ENCODE measurements around the gene TMED6.

TMED6 gene

DNA sequence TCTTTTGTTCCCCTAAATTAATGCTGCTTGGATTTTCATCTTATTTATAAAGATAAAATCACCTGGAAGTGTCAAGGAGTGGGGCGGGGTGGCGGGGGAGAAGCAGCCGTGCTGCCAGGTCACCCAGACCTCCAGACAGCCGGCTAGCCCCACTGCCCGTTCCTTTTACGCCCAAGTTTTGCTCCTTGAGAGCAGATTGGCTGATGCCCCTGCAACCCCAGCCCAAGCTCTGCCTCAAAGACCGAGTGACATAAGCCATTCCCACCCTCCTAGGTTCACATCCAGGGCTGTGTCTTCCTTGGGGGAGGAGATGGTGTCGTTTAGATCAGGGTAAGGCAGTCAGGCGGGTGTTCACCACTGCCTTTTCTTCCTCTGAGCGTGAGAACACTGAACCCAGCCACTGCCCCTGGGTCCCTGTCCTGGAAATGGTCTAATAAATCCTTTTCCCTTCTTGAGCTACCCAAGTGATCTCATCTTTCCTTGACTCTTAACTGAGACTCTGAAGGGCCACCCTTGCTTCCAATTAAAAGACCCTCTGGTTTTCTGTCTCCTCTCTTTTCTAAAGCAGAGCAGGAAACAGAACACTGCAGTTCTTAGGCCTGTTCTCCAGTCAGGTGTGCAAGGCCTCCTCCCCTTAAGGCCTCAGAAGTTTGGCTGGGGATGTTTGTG is 26.9 kb downstream of the TMED6 start:
- TF ChIP-seq CREB1 (IDR thresholded peaks at IDR 0.05; ENCODE audit: low read depth): no peak
- TF ChIP-seq, protein P1, sequence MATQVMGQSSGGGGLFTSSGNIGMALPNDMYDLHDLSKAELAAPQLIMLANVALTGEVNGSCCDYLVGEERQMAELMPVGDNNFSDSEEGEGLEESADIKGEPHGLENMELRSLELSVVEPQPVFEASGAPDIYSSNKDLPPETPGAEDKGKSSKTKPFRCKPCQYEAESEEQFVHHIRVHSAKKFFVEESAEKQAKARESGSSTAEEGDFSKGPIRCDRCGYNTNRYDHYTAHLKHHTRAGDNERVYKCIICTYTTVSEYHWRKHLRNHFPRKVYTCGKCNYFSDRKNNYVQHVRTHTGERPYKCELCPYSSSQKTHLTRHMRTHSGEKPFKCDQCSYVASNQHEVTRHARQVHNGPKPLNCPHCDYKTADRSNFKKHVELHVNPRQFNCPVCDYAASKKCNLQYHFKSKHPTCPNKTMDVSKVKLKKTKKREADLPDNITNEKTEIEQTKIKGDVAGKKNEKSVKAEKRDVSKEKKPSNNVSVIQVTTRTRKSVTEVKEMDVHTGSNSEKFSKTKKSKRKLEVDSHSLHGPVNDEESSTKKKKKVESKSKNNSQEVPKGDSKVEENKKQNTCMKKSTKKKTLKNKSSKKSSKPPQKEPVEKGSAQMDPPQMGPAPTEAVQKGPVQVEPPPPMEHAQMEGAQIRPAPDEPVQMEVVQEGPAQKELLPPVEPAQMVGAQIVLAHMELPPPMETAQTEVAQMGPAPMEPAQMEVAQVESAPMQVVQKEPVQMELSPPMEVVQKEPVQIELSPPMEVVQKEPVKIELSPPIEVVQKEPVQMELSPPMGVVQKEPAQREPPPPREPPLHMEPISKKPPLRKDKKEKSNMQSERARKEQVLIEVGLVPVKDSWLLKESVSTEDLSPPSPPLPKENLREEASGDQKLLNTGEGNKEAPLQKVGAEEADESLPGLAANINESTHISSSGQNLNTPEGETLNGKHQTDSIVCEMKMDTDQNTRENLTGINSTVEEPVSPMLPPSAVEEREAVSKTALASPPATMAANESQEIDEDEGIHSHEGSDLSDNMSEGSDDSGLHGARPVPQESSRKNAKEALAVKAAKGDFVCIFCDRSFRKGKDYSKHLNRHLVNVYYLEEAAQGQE (IDR thresholded peaks at IDR 0.05; ENCODE audit: low read depth): no peak
- TF ChIP-seq TCF12 (IDR thresholded peaks at IDR 0.05; ENCODE audit: low read depth): no peak

DNA sequence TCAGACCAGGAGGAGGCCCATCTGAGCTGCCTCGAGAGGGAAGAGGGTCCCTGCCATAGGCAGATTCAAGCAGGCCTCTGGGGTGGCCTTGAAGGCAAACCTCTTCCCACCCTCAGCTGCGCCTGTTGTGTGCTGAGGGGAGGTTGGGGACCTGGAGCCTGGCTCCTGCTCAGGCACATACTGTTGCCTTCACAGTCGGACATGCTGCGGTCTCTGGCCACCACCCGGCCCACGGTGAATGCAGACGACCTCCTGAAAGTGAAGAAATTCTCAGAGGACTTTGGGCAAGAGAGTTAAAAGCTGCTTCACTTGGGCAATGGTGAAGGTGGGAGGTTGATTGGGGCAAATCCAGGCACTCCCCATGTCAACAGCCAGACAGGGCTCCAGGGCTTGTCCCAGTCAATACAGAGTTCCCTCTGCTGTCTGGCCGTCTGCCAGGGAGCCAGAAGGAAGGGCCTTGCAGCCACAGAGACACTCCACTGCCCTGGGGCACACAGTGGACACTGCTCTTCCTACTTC is 27.5 kb downstream of the TMED6 start:
- TF ChIP-seq TEAD4 (IDR thresholded peaks at IDR 0.05) (no peak), EGR1 (IDR thresholded peaks at IDR 0.05) (no peak), EP300 (IDR thresholded peaks at IDR 0.05; ENCODE audit: borderline replicate concordance) (no peak), CREB1 (IDR thresholded peaks at IDR 0.05; ENCODE audit: low read depth) (no peak), TCF12 (IDR thresholded peaks at IDR 0.05; ENCODE audit: low read depth) (no peak), FOXM1 (IDR thresholded peaks at IDR 0.05; ENCODE audit: borderline replicate concordance, low read depth) (no peak), TAF1 (IDR thresholded peaks at IDR 0.05; ENCODE audit: low read depth) (no peak), ZBTB7A (IDR thresholded peaks at IDR 0.05; ENCODE audit: low read depth) (no peak), RAD21 (IDR thresholded peaks at IDR 0.05; ENCODE audit: low read depth) (no peak), YY1 (IDR thresholded peaks at IDR 0.05; ENCODE audit: low read depth) (no peak), CEBPB (IDR thresholded peaks at IDR 0.05) (no peak), NFIC (IDR thresholded peaks at IDR 0.05) (no peak)
- TF ChIP-seq, protein P2, sequence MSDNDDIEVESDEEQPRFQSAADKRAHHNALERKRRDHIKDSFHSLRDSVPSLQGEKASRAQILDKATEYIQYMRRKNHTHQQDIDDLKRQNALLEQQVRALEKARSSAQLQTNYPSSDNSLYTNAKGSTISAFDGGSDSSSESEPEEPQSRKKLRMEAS (IDR thresholded peaks at IDR 0.05): no peak
- TF ChIP-seq, protein P1 (IDR thresholded peaks at IDR 0.05; ENCODE audit: low read depth): no peak

DNA sequence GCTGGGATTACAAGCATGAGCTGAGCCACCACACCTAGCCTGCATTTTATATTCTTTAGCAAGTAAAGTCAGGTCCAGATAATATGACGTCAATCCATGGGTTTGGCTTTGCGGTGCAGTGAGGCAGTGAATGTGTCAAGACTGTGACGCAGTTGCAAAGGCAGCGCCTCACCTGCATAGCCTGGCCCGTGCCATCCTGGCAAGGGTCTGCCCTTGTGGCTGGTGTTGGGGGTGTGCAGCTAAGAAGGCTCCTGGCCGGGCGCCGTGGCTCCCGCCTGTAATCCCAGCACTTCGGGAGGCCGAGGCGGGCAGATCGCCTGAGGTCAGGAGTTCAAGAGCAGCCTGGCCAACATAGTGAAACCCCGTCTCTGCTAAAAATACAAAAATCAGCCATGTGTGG is 28.2 kb downstream of the TMED6 start:
- TF ChIP-seq RAD21 (IDR thresholded peaks at IDR 0.05; ENCODE audit: low read depth) (no peak), CREB1 (IDR thresholded peaks at IDR 0.05; ENCODE audit: low read depth) (no peak), TEAD4 (IDR thresholded peaks at IDR 0.05) (no peak), EP300 (IDR thresholded peaks at IDR 0.05; ENCODE audit: borderline replicate concordance) (no peak)
- TF ChIP-seq, protein P3, sequence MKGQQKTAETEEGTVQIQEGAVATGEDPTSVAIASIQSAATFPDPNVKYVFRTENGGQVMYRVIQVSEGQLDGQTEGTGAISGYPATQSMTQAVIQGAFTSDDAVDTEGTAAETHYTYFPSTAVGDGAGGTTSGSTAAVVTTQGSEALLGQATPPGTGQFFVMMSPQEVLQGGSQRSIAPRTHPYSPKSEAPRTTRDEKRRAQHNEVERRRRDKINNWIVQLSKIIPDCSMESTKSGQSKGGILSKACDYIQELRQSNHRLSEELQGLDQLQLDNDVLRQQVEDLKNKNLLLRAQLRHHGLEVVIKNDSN (IDR thresholded peaks at IDR 0.05): no peak

DNA sequence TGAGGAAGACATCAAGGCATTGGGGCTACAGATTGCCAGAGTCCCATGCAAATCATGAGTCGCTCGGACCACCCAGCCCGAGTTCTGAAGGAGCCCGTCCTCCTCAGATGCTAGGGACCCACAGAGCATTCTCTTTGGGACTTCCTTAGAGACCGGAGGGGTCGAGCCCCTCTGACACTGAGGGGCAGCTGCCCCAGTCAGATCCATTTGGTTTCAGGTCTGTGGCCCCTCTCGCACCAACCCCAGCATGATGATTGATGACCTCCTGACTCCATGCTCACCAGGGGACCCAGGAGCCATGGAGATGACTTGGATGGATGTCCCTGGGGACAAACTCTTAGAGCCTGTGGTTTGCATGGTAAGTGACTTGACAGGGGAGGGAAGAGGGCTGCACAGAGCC is 29.2 kb downstream of the TMED6 start:
- TF ChIP-seq EP300 (IDR thresholded peaks at IDR 0.05; ENCODE audit: borderline replicate concordance) (no peak), CEBPB (IDR thresholded peaks at IDR 0.05) (no peak), EGR1 (IDR thresholded peaks at IDR 0.05) (no peak), TEAD4 (IDR thresholded peaks at IDR 0.05) (no peak), ZBTB7A (IDR thresholded peaks at IDR 0.05; ENCODE audit: low read depth) (no peak), YY1 (IDR thresholded peaks at IDR 0.05; ENCODE audit: low read depth) (no peak), TCF12 (IDR thresholded peaks at IDR 0.05; ENCODE audit: low read depth) (no peak), NFIC (IDR thresholded peaks at IDR 0.05) (no peak), TAF1 (IDR thresholded peaks at IDR 0.05; ENCODE audit: low read depth) (no peak), CREB1 (IDR thresholded peaks at IDR 0.05; ENCODE audit: low read depth) (no peak), FOXM1 (IDR thresholded peaks at IDR 0.05; ENCODE audit: borderline replicate concordance, low read depth) (no peak)
- TF ChIP-seq, protein P1 (IDR thresholded peaks at IDR 0.05; ENCODE audit: low read depth): no peak
- TF ChIP-seq, protein P2 (IDR thresholded peaks at IDR 0.05): no peak
- TF ChIP-seq, protein P3 (IDR thresholded peaks at IDR 0.05): no peak
